Esophagus muscularis mucosa (tissue), 4 donors: ENCODE data around the gene ANKRD65. TPM values are rescaled to one million over a fixed set of nuclear protein-coding genes. Genes with fewer than 3 reads are reported as not detected.

Experiments used
- DNase-seq: peaks from one replicate; pipeline ENCODE4 v3.0.0-alpha.2; 2017; ENCODE audit errors: extremely low spot score
- H3K27ac ChIP-seq, 4 donors: fragments of 200-600 bp; sonication (generic); replicated peaks in 1 of 4; 1 replicate in 3 of 4; 2 replicates in 1 of 4; pipeline ENCODE4 v1.5.1; 2016 to 2019; ENCODE audit warnings: mild to moderate bottlenecking in 1 of 4
- H3K27me3 ChIP-seq, 4 donors: fragments of 200-600 bp; sonication (generic); one replicate each; pipeline versions ENCODE4 v1.5.1 to v1.6.0; 2016 to 2019
- H3K36me3 ChIP-seq, 4 donors: fragments of 200-600 bp; sonication (generic); one replicate each; pipeline ENCODE4 v1.5.1; 2016 to 2019
- H3K4me1 ChIP-seq, 4 donors: fragments of 200-600 bp; sonication (generic); one replicate each; pipeline ENCODE4 v1.5.1; 2016 to 2019
- H3K4me3 ChIP-seq, 4 donors: fragments of 200-600 bp; sonication (generic); 1 replicate in 2 of 4; 2 replicates in 2 of 4; pipeline ENCODE4 v1.5.1; 2016 to 2019; ENCODE audit warnings: mild to moderate bottlenecking in 4 of 4, moderate library complexity in 1 of 4
- H3K9me3 ChIP-seq, 4 donors: fragments of 200-600 bp; sonication (generic); 1 replicate in 3 of 4; 2 replicates in 1 of 4; pipeline ENCODE4 v1.5.1; 2016 to 2019
- CTCF ChIP-seq, 3 experiments: fragments of 200-600 bp in 2 of 3; fragments of 450-650 bp in 1 of 3; sonication (generic) in 2 of 3; IDR thresholded peaks; one replicate each; pipeline ENCODE4 v1.5.1; 2017 to 2019; ENCODE audit warnings: antibody characterized with exemption in 3 of 3, mild to moderate bottlenecking in 2 of 3, moderate library complexity in 1 of 3
- EP300 ChIP-seq: sonication (generic); formaldehyde crosslinking; IDR thresholded peaks from one replicate; pipeline ENCODE4 v1.6.1; 2017; ENCODE audit warnings: antibody characterized with exemption
- POLR2A ChIP-seq: fragments of 450-650 bp; IDR thresholded peaks from one replicate; pipeline ENCODE4 v1.6.1; 2017; ENCODE audit warnings: antibody characterized with exemption, moderate library complexity, mild to moderate bottlenecking, low read depth
- POLR2AphosphoS5 ChIP-seq, 2 donors: sonication (generic); formaldehyde crosslinking; IDR thresholded peaks; one replicate each; pipeline ENCODE4 v1.6.1; 2017; ENCODE audit warnings: antibody characterized with exemption in 2 of 2
- WGBS: methylation state at CpG from one replicate; pipeline ENCODE4 v1.1.5; 2018; 5-methylcytosine and 5-hydroxymethylcytosine counted together
- intact Hi-C: fragments of 100-400 bp; cut with DNase I; formaldehyde crosslinking; loops from one replicate; pipeline ENCODE4 v1.15.1; 2023
- total RNA-seq, 4 donors: library from RNA; depleted of rRNA; stranded (reverse); fragments of >200 nt; gene quantifications; one replicate each; pipeline versions ENCODE4 v1.1.0 to v1.2.1, GENCODE V29; 2016

The ANKRD65 gene
- total RNA-seq, 4 donors from 2014 or later, result 8.1 to 19.2 (median 9.8) TPM

DNA sequence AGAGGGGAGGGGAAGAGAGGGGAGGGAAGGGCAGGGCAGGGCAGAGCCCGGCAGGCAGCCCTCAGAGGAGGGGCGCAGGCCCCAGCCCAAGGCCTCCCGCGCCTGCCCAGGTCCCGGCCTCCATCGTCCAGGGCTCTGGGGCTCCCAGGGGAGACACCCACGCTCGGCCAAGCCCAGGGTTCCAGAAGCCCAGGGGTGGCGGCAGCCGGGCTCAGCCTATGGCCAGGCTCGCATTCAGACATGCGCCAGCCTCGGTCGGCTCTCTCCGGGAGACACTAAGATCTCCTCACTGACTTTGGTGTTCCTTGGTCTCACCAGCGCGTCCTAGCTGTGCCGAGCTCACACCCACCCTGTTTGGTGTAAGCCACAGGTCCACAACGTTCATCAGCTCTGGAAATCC lies 7.1 kb upstream of the ANKRD65 start:
- intact Hi-C loops, result no loop called here

DNA sequence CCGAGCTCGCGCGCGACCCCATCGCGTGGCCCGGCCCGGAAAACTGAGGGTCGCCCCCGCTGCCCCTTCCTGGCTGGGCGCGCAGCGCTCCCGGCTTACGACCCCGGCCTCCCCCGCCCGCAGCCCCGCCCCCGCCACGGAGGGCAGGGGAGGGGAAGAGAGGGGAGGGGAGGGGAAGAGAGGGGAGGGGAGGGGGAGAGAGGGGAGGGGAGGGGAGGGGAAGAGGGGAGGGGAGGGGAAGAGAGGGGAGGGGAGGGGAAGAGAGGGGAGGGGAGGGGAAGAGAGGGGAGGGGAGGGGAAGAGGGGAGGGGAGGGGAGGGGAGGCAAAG lies 6.7 kb upstream of the ANKRD65 start:
- Histone ChIP-seq H3K4me1 (peaks cover 47 to 74% (median 62%) of the 10 kb centered on the region in 4 donors), H3K36me3 (no peaks in the 10 kb centered on the region), H3K27me3 (no peaks in the 10 kb centered on the region), H3K9me3 (no peaks in the 10 kb centered on the region), H3K27ac (peak overlapping the region; percentile 96 to 98 (median 97)), H3K4me3 (peak overlapping the region; percentile 62 to 70 (median 62))
- no peak for TF ChIP-seq POLR2A
- TF ChIP-seq POLR2AphosphoS5 (IDR thresholded peaks at IDR 0.05), result no peak
- no peak for TF ChIP-seq EP300
- intact Hi-C loops, result no loop called here
- DNase-seq, result no peak
- WGBS, result no CpG with 5 or more reads among the region's 22 CpGs

More for the DNA sequence above, 7.1 kb upstream of the ANKRD65 start:
- Histone ChIP-seq H3K27ac (peak overlapping the region; percentile 96 to 98 (median 97)), H3K4me3 (no peak overlapping the region), H3K36me3 (no peaks in the 10 kb centered on the region), H3K4me1 (peaks cover 51 to 76% (median 65%) of the 10 kb centered on the region in 4 donors), H3K27me3 (no peaks in the 10 kb centered on the region), H3K9me3 (no peaks in the 10 kb centered on the region)
- DNase-seq, result no peak
- WGBS, result 75% methylated on average over 16 of the region's 19 CpGs
- no peak for TF ChIP-seq POLR2A
- TF ChIP-seq EP300, result no peak

DNA sequence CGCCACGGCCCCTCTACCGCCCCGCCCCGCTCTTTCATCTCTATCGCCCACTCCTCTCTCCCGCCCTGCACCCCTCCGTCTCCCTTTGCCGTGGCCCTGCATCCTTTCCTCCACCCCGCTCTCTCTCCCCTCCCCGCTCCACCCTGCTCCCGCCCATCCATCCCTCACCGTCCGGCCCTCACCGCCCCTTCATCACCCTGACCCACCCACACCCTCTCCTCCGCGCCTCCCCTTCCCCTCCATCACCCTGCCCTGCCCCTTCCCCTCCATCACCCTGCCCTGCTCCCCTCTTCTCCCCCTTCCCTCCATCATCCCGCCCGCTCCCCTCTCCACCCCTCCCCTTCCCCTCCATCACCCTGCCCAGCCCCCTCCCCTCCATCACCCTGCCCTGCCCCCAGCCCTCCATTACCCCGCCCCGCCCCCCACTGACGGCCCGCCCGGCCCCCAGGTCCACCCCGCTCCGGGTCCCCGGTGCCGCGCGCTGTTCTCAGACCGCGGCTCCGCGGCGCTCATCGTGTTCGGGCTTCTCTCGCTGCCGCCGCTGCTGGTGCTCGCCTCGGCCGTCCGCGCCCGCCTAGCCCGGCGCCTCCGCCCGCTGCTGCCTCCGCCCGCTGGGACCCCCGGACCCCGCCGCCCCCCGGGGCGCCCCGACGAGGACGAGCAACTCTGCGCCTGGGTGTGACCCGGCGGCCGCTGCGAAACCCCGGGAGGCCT lies 6.2 kb upstream of the ANKRD65 start:
- DNase-seq, result no peak

GRCh38 chr1:1426496-1427105 lies 5.5 kb upstream of the ANKRD65 start:
- Histone ChIP-seq H3K9me3 (no peaks in the 10 kb centered on the region), H3K4me1 (peaks cover 36 to 74% (median 56%) of the 10 kb centered on the region in 4 donors), H3K4me3 (no peak overlapping the region), H3K36me3 (no peaks in the 10 kb centered on the region), H3K27ac (peak overlapping the region in 3 of 4 donors; percentile 5 to 98 (median 28)), H3K27me3 (no peaks in the 10 kb centered on the region)
- WGBS, result 44% methylated on average over 12 of the region's 19 CpGs
- TF ChIP-seq POLR2AphosphoS5 (IDR thresholded peaks at IDR 0.05), result no peak
- no peak for TF ChIP-seq EP300
- no peak for TF ChIP-seq POLR2A
- no peak for TF ChIP-seq CTCF (IDR thresholded peaks at IDR 0.05)
- DNase-seq, result no peak
- intact Hi-C loops, result no loop called here

More for the DNA sequence above, 6.2 kb upstream of the ANKRD65 start:
- intact Hi-C loops, result no loop called here
- Histone ChIP-seq H3K36me3 (no peaks in the 10 kb centered on the region), H3K4me1 (peaks cover 42 to 74% (median 61%) of the 10 kb centered on the region in 4 donors), H3K4me3 (peak overlapping the region; percentile 62 to 70 (median 62)), H3K27ac (peak overlapping the region; percentile 78 to 98 (median 97)), H3K27me3 (no peaks in the 10 kb centered on the region), H3K9me3 (no peaks in the 10 kb centered on the region)
- TF ChIP-seq CTCF (IDR thresholded peaks at IDR 0.05), result no peak
- TF ChIP-seq POLR2A, result no peak
- peak in 1 of 2 donors; percentile 11 for TF ChIP-seq POLR2AphosphoS5 (IDR thresholded peaks at IDR 0.05)
- no peak for TF ChIP-seq EP300
- 36% methylated on average over 17 of the region's 66 CpGs for whole genome bisulfite sequencing

DNA sequence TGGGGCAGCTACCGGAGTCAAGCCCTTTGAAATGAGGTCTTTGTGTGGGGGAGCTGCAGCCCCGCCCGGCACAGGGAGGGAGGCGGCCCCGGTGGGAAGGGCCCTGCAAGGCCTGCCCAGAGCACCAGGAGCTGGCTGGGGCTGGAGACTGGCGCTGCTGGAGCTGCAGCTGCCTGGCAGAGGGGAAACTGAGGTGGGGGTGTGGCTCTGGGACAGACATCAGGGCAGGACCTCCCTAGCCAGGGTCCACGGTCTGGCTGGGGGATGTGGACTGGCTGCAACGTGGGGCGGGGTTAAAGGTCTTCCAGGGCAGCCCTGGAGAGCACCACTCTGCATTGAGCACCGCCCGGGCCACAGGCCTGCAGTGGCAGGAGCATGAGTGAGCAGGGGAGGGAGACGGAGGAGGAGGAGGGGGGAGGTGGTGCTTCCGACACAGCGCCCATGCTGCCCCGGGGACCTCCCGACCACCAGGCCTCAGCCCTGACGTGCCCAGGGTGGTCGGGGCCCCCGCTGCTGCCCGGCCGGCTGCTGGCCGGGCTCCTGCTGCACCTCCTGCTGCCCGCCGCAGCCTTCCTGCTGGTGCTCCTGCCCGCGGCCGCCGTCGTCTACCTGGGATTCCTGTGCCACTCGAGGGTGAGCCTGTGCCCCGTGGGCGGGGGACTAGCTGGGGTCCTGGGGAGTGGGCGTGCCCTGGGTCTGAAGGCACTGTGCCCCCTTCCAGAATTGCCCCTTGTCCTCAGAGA lies 4.8 kb upstream of the ANKRD65 start:
- H3K27me3 ChIP-seq, result no peaks in the 10 kb centered on the region
- no peaks in the 10 kb centered on the region for H3K36me3 ChIP-seq
- intact Hi-C loops, result no loop called here
- no peak overlapping the region for H3K4me3 ChIP-seq
- H3K27ac ChIP-seq, result peak overlapping the region in 3 of 4 donors; percentile 5 to 98 (median 28)
- no peaks in the 10 kb centered on the region for H3K9me3 ChIP-seq
- TF ChIP-seq POLR2AphosphoS5 (IDR thresholded peaks at IDR 0.05), result no peak
- no peak for TF ChIP-seq EP300
- no peak for TF ChIP-seq POLR2A
- no peak for TF ChIP-seq CTCF (IDR thresholded peaks at IDR 0.05)
- 55% methylated on average over 10 of the region's 33 CpGs for WGBS
- H3K4me1 ChIP-seq, result peaks cover 31 to 74% (median 56%) of the 10 kb centered on the region in 4 donors
- DNase-seq, result no peak
